HCT116 (cell line): ENCODE data around the gene CDKN2B-AS1. TPM values are rescaled to one million over a fixed set of nuclear protein-coding genes. Genes with fewer than 3 reads are reported as not detected.

Source experiments
- ATAC-seq: fragments of 200-7000 bp; cut with Tn5 transposase; 2 replicates; pipeline ENCODE4 v1.9.1; 2020; ENCODE audit warnings: mild to moderate bottlenecking, moderate library complexity
- BruUV-seq: library from RNA; stranded (reverse); fragments of 400-500 nt; replicated peaks from 2 replicates; lab custom pipeline; 2021; lab: Mats Ljungman, UMichigan
- CTCF ChIA-PET: fragments of 300-600 bp; sonication (Branson Sonifier 250); formaldehyde crosslinking; loops from one replicate; lab custom pipeline; 2021; ENCODE audit warnings: antibody characterized with exemption; lab: Charles Lee
- POLR2A ChIA-PET: fragments of 300-600, 350-600 bp; sonication (Branson Sonifier 250); formaldehyde crosslinking; loops from one replicate; lab custom pipeline; 2021; ENCODE audit warnings: antibody characterized with exemption; lab: Charles Lee
- RAD21 ChIA-PET, 2 experiments: fragments of 300-600 bp; sonication (Branson Sonifier 250); formaldehyde crosslinking; loops; one replicate each; lab custom pipeline; 2023; ENCODE audit warnings: low total read pairs in 2 of 2; ENCODE audit not compliant: uncharacterized antibody in 2 of 2, unreplicated experiment in 2 of 2, low non-redundant PET in 1 of 2; lab: Charles Lee
- DNase-seq: peaks from one replicate; pipeline ENCODE4 v3.0.0-alpha.2; 2010; ENCODE audit warnings: low read depth, low spot score
- H2AFZ ChIP-seq: fragments of 200-600 bp; shearing (Covaris generic), sonication (generic); 2 replicates; pipeline ENCODE4 v1.6.1; 2017; ENCODE audit warnings: low read depth, mixed run types, mixed read lengths, antibody characterized with exemption, low read length; ENCODE audit not compliant: poor library complexity, severe bottlenecking
- H3K27ac ChIP-seq: 2 replicates; pipeline ENCODE4 v1.5.1; 2012; ENCODE audit warnings: low read depth, low read length
- H3K27me3 ChIP-seq: fragments of 200-600 bp; sonication (generic); 2 replicates; pipeline ENCODE4 v1.6.1; 2016; ENCODE audit warnings: mixed run types, low read length, mixed read lengths; ENCODE audit not compliant: insufficient read depth
- H3K36me3 ChIP-seq, 2 experiments: fragments of 200-500 bp in 1 of 2; fragments of 200-600 bp in 1 of 2; sonication (Bioruptor generic) in 1 of 2; sonication (generic) in 1 of 2; 2 replicates each; pipeline versions ENCODE4 v1.5.1 to v1.6.1; 2014 to 2016; ENCODE audit warnings: low read length in 2 of 2, inconsistent platforms in 1 of 2, mixed read lengths in 1 of 2, mixed run types in 1 of 2; ENCODE audit not compliant: insufficient read depth in 2 of 2, control insufficient read depth in 1 of 2
- H3K4me1 ChIP-seq, 2 experiments: fragments of 200-600 bp in 1 of 2; sonication (generic) in 1 of 2; 2 replicates each; pipeline versions ENCODE4 v1.5.1 to v1.6.1; 2012 to 2017; ENCODE audit warnings: low read length in 2 of 2, inconsistent platforms in 1 of 2, mild to moderate bottlenecking in 1 of 2, mixed read lengths in 1 of 2, mixed run types in 1 of 2, moderate library complexity in 1 of 2; ENCODE audit not compliant: insufficient read depth in 2 of 2, control insufficient read depth in 1 of 2
- H3K4me2 ChIP-seq: fragments of 200-600 bp; sonication (generic); 2 replicates; pipeline ENCODE4 v1.6.1; 2017; ENCODE audit warnings: mixed run types, low read length, mixed read lengths
- H3K4me3 ChIP-seq, 2 experiments: fragments of 200-600 bp in 1 of 2; sonication (generic) in 1 of 2; replicated peaks in 1 of 2; 2 replicates each; pipeline ENCODE4 v1.5.1; 2011 to 2016; ENCODE audit warnings: low read length in 2 of 2, control low read depth in 1 of 2, low read depth in 1 of 2, mild to moderate bottlenecking in 1 of 2, mixed read lengths in 1 of 2, mixed run types in 1 of 2
- H3K79me2 ChIP-seq: fragments of 200-600 bp; sonication (generic); 2 replicates; pipeline ENCODE4 v1.6.1; 2017; ENCODE audit warnings: mild to moderate bottlenecking, mixed run types, low read length, moderate library complexity, mixed read lengths; ENCODE audit not compliant: insufficient read depth
- H3K9ac ChIP-seq: fragments of 200-600 bp; sonication (generic); 2 replicates; pipeline ENCODE4 v1.6.1; 2016; ENCODE audit warnings: low read length, mixed read lengths
- H3K9me2 ChIP-seq: fragments of 200-600 bp; sonication (generic), shearing (Covaris generic); 2 replicates; pipeline ENCODE4 v1.6.1; 2017; ENCODE audit warnings: mixed run types, mild to moderate bottlenecking, moderate library complexity; ENCODE audit not compliant: insufficient read depth
- H3K9me3 ChIP-seq, 2 experiments: fragments of 200-500 bp in 1 of 2; fragments of 200-600 bp in 1 of 2; sonication (Bioruptor generic) in 1 of 2; sonication (generic) in 1 of 2; 2 replicates each; pipeline ENCODE4 v1.6.1; 2014 to 2017; ENCODE audit warnings: low read length in 2 of 2, mixed read lengths in 2 of 2, inconsistent platforms in 1 of 2, low read depth in 1 of 2, mild to moderate bottlenecking in 1 of 2, mixed run types in 1 of 2, moderate library complexity in 1 of 2; ENCODE audit not compliant: control insufficient read depth in 1 of 2, insufficient read depth in 1 of 2
- H4K20me1 ChIP-seq: fragments of 200-600 bp; sonication (generic), shearing (Covaris generic); 2 replicates; pipeline ENCODE4 v1.6.1; 2017; ENCODE audit warnings: mixed run types, mild to moderate bottlenecking, moderate library complexity; ENCODE audit not compliant: insufficient read depth
- CBX3 ChIP-seq: IDR thresholded peaks from 2 replicates; pipeline ENCODE4 v1.6.1; 2012; ENCODE audit warnings: low read depth
- EZH2 ChIP-seq: fragments of 200-600 bp; sonication (generic); IDR thresholded peaks from 2 replicates; pipeline ENCODE4 v1.6.1; 2017; ENCODE audit warnings: antibody characterized with exemption, mixed run types
- MAX ChIP-seq: IDR thresholded peaks from 2 replicates; pipeline ENCODE4 v1.6.1; 2012
- POLR2A ChIP-seq: IDR thresholded peaks from 2 replicates; pipeline ENCODE4 v1.7.0; 2011; ENCODE audit warnings: borderline replicate concordance; ENCODE audit not compliant: insufficient read depth, insufficient read length; ENCODE audit errors: extremely low read depth
- POLR2AphosphoS5 ChIP-seq: IDR thresholded peaks from 2 replicates; pipeline ENCODE4 v1.6.1; 2011; ENCODE audit warnings: mild to moderate bottlenecking, low read depth, low read length, moderate library complexity
- SIN3A ChIP-seq: IDR thresholded peaks from 2 replicates; pipeline ENCODE4 v1.6.1; 2012; ENCODE audit warnings: low read depth
- YY1 ChIP-seq: IDR thresholded peaks from 2 replicates; pipeline ENCODE4 v1.6.1; 2011; ENCODE audit warnings: low read length, low read depth, moderate library complexity, mild to moderate bottlenecking; ENCODE audit not compliant: insufficient replicate concordance; ENCODE audit errors: extremely low read depth
- ZBTB33 ChIP-seq: IDR thresholded peaks from 2 replicates; pipeline ENCODE4 v1.6.1; 2011; ENCODE audit warnings: mild to moderate bottlenecking, low read length, moderate library complexity; ENCODE audit not compliant: insufficient replicate concordance; ENCODE audit errors: extremely low read depth
- ZFX ChIP-seq: fragments of 450-650 bp; IDR thresholded peaks from 2 replicates; pipeline ENCODE4 v1.6.1; 2017
- intact Hi-C: fragments of 100-400 bp; cut with micrococcal nuclease; formaldehyde crosslinking; loops from 2 replicates; pipeline ENCODE4 v1.10.0; 2022
- total RNA-seq: library from RNA; stranded (reverse); gene quantifications from one replicate; pipeline ENCODE4 v1.2.1, GENCODE V29; 2021; ENCODE audit not compliant: unreplicated experiment
- TF ChIP-seq, protein P1 (sequence below): IDR thresholded peaks from 2 replicates; pipeline ENCODE4 v1.6.1; 2012; ENCODE audit warnings: low read depth

Gene CDKN2B-AS1
- total RNA-seq, 1 experiment from 2014 or later: 1.7 TPM

GRCh38 chr9:21968331-21969010, 26.1 kb upstream of the CDKN2B-AS1 start:
- Histone ChIP-seq H3K36me3 (peaks cover 0 to 17% of the 10 kb centered on the region in 2 experiments; a peak in 1 of 4 replicates), H3K4me3 (no peak overlapping the region), H3K4me1 (peaks cover 0 to 2% of the 10 kb centered on the region in 2 experiments; a peak in 1 of 4 replicates), H2AFZ (no peak overlapping the region), H3K4me2 (no peak overlapping the region), H3K79me2 (peaks cover 26% of the 10 kb centered on the region), H3K27me3 (no peaks in the 10 kb centered on the region), H4K20me1 (no peaks in the 10 kb centered on the region), H3K9me2 (no peaks in the 10 kb centered on the region), H3K9me3 (no peaks in the 10 kb centered on the region), H3K9ac (no peak overlapping the region), H3K27ac (no peak overlapping the region)
- RAD21 ChIA-PET: no interaction called here
- POLR2A ChIA-PET: no interaction called here
- intact Hi-C loops: no loop called here
- no peak for TF ChIP-seq CBX3
- TF ChIP-seq ZFX: no peak
- TF ChIP-seq YY1: no peak
- no peak for TF ChIP-seq POLR2A
- no peak for TF ChIP-seq SIN3A
- no peak for TF ChIP-seq ZBTB33
- no peak for TF ChIP-seq EZH2
- no peak for TF ChIP-seq MAX
- TF ChIP-seq, protein P1, sequence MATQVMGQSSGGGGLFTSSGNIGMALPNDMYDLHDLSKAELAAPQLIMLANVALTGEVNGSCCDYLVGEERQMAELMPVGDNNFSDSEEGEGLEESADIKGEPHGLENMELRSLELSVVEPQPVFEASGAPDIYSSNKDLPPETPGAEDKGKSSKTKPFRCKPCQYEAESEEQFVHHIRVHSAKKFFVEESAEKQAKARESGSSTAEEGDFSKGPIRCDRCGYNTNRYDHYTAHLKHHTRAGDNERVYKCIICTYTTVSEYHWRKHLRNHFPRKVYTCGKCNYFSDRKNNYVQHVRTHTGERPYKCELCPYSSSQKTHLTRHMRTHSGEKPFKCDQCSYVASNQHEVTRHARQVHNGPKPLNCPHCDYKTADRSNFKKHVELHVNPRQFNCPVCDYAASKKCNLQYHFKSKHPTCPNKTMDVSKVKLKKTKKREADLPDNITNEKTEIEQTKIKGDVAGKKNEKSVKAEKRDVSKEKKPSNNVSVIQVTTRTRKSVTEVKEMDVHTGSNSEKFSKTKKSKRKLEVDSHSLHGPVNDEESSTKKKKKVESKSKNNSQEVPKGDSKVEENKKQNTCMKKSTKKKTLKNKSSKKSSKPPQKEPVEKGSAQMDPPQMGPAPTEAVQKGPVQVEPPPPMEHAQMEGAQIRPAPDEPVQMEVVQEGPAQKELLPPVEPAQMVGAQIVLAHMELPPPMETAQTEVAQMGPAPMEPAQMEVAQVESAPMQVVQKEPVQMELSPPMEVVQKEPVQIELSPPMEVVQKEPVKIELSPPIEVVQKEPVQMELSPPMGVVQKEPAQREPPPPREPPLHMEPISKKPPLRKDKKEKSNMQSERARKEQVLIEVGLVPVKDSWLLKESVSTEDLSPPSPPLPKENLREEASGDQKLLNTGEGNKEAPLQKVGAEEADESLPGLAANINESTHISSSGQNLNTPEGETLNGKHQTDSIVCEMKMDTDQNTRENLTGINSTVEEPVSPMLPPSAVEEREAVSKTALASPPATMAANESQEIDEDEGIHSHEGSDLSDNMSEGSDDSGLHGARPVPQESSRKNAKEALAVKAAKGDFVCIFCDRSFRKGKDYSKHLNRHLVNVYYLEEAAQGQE: no peak
- TF ChIP-seq POLR2AphosphoS5: no peak
- no peak for ATAC-seq
- CTCF ChIA-PET: no interaction called here
- BruUV-seq: no TSS peak
- no peak for DNase-seq
